ENCODE results near the gene WDR1.

WDR1 gene

GRCh38 chr4:10117359-10118047 lies 904 bp upstream of the WDR1 start:
- H3K4me2 ChIP-seq (ENCODE audit: low read length) = peak overlapping the region; percentile 89
- peaks cover 44% of the 10 kb centered on the region for H3K79me2 ChIP-seq (ENCODE audit: low read length)
- peak overlapping the region; percentile 95 for H3K4me3 ChIP-seq (ENCODE audit: low read length)
- H3K9ac ChIP-seq (ENCODE audit: low read length) = peak overlapping the region; percentile 99
- no peaks in the 10 kb centered on the region for H3K9me3 ChIP-seq (ENCODE audit: insufficient read depth, low read length)
- no peak overlapping the region for H2AFZ ChIP-seq (ENCODE audit: low read depth, low read length)
- peaks cover 32% of the 10 kb centered on the region for H3K36me3 ChIP-seq (replicated peaks; ENCODE audit: low read depth, low read length)
- peak overlapping the region; percentile 89 for H3K27ac ChIP-seq (ENCODE audit: low read length)
- no peak for TF ChIP-seq CTCF (IDR thresholded peaks at IDR 0.05; ENCODE audit: low read depth, low read length)
- TF ChIP-seq EZH2phosphoT487 (IDR thresholded peaks at IDR 0.05; ENCODE audit: low read depth) = no peak
- H3K27me3 ChIP-seq (ENCODE audit: low read depth, low read length) = peaks cover 26% of the 10 kb centered on the region
- H3K4me1 ChIP-seq (ENCODE audit: low read length) = peaks cover 37% of the 10 kb centered on the region
- peaks cover 22% of the 10 kb centered on the region for H4K20me1 ChIP-seq (ENCODE audit: insufficient read depth, low read length)

GRCh38 chr4:10115797-10116568 lies 616 bp downstream of the WDR1 start:
- H3K27ac ChIP-seq (ENCODE audit: low read length) = peak overlapping the region; percentile 64
- no peak for TF ChIP-seq CTCF (IDR thresholded peaks at IDR 0.05; ENCODE audit: low read depth, low read length)
- no peak for TF ChIP-seq EZH2phosphoT487 (IDR thresholded peaks at IDR 0.05; ENCODE audit: low read depth)
- H3K9me3 ChIP-seq (ENCODE audit: insufficient read depth, low read length) = no peaks in the 10 kb centered on the region
- peak overlapping the region; percentile 95 for H3K4me3 ChIP-seq (ENCODE audit: low read length)
- H3K4me1 ChIP-seq (ENCODE audit: low read length) = peaks cover 24% of the 10 kb centered on the region
- H3K79me2 ChIP-seq (ENCODE audit: low read length) = peaks cover 60% of the 10 kb centered on the region
- H3K4me2 ChIP-seq (ENCODE audit: low read length) = peak overlapping the region; percentile 91
- H3K27me3 ChIP-seq (ENCODE audit: low read depth, low read length) = peaks cover 20% of the 10 kb centered on the region
- H2AFZ ChIP-seq (ENCODE audit: low read depth, low read length) = no peak overlapping the region
- peaks cover 47% of the 10 kb centered on the region for H3K36me3 ChIP-seq (replicated peaks; ENCODE audit: low read depth, low read length)
- peaks cover 37% of the 10 kb centered on the region for H4K20me1 ChIP-seq (ENCODE audit: insufficient read depth, low read length)
- H3K9ac ChIP-seq (ENCODE audit: low read length) = peak overlapping the region; percentile 91

- no peak overlapping the region for H2AFZ ChIP-seq (ENCODE audit: low read depth, low read length)
- H3K27me3 ChIP-seq (ENCODE audit: low read depth, low read length) = peaks cover 14% of the 10 kb centered on the region
- peak overlapping the region; percentile 95 for H3K4me3 ChIP-seq (ENCODE audit: low read length)
- peak overlapping the region; percentile 91 for H3K4me2 ChIP-seq (ENCODE audit: low read length)
- H3K27ac ChIP-seq (ENCODE audit: low read length) = no peak overlapping the region
- peaks cover 20% of the 10 kb centered on the region for H3K4me1 ChIP-seq (ENCODE audit: low read length)
- H3K9ac ChIP-seq (ENCODE audit: low read length) = peak overlapping the region; percentile 91
- no peaks in the 10 kb centered on the region for H3K9me3 ChIP-seq (ENCODE audit: insufficient read depth, low read length)
- H3K36me3 ChIP-seq (replicated peaks; ENCODE audit: low read depth, low read length) = peaks cover 54% of the 10 kb centered on the region
- H4K20me1 ChIP-seq (ENCODE audit: insufficient read depth, low read length) = peaks cover 44% of the 10 kb centered on the region
- H3K79me2 ChIP-seq (ENCODE audit: low read length) = peaks cover 66% of the 10 kb centered on the region
- TF ChIP-seq CTCF (IDR thresholded peaks at IDR 0.05; ENCODE audit: low read depth, low read length) (no peak), EZH2phosphoT487 (IDR thresholded peaks at IDR 0.05; ENCODE audit: low read depth) (no peak)
Measured at GRCh38 chr4:10115271-10115796, 1.3 kb downstream of the WDR1 start.

- H3K79me2 ChIP-seq (ENCODE audit: low read length) = peaks cover 73% of the 10 kb centered on the region
- H3K9ac ChIP-seq (ENCODE audit: low read length) = no peak overlapping the region
- peaks cover 51% of the 10 kb centered on the region for H4K20me1 ChIP-seq (ENCODE audit: insufficient read depth, low read length)
- H2AFZ ChIP-seq (ENCODE audit: low read depth, low read length) = no peak overlapping the region
- H3K4me1 ChIP-seq (ENCODE audit: low read length) = peaks cover 20% of the 10 kb centered on the region
- H3K4me3 ChIP-seq (ENCODE audit: low read length) = no peak overlapping the region
- no peaks in the 10 kb centered on the region for H3K9me3 ChIP-seq (ENCODE audit: insufficient read depth, low read length)
- H3K4me2 ChIP-seq (ENCODE audit: low read length) = no peak overlapping the region
- TF ChIP-seq EZH2phosphoT487 (IDR thresholded peaks at IDR 0.05; ENCODE audit: low read depth) = no peak
- no peak for TF ChIP-seq CTCF (IDR thresholded peaks at IDR 0.05; ENCODE audit: low read depth, low read length)
- H3K27me3 ChIP-seq (ENCODE audit: low read depth, low read length) = peaks cover 6% of the 10 kb centered on the region
- H3K27ac ChIP-seq (ENCODE audit: low read length) = no peak overlapping the region
- peaks cover 60% of the 10 kb centered on the region for H3K36me3 ChIP-seq (replicated peaks; ENCODE audit: low read depth, low read length)
Measured at GRCh38 chr4:10114607-10115006, 2.0 kb downstream of the WDR1 start.
